CD1c-positive myeloid dendritic cell (primary cell): ENCODE data around the gene COPA.

Experiments used
- DNase-seq: peaks from one replicate; pipeline ENCODE4 v3.0.0-alpha.2; 2016; ENCODE audit errors: extremely low spot score

The COPA gene

DNA sequence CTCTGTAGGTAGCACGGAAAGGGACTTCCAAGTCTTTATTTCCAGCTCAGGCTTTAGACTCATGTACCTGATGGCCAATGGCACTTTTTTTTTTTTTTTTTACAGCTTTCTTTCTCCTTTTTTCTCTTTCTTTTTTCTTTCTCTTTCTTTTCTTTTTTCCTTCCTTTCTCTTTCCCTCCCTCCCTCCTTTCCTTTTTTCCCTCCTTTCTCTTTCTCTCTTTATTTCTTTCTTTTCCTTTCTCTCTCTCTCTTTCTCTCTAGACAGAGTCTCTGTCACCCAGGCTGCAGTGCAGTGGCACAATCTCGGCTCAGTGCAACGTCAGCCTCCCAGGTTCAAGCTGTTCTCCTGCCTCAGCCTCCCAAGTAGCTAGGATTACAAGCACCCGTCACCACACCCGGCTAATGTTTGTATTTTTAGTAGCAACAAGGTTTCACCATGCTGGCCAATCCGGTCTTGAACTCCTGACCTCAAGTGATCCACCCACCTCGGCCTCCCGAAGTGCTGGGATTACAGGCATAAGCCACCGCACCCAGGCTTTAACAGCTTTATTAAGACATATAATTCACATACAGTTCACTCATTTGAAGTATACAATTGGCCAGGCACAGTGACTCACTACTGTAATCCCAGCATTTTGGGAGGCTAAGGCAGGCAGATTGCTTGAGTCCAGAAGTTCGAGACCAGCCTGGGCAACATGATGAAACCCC is 75.6 kb downstream of the COPA start:
- DNase-seq: no peak

DNA sequence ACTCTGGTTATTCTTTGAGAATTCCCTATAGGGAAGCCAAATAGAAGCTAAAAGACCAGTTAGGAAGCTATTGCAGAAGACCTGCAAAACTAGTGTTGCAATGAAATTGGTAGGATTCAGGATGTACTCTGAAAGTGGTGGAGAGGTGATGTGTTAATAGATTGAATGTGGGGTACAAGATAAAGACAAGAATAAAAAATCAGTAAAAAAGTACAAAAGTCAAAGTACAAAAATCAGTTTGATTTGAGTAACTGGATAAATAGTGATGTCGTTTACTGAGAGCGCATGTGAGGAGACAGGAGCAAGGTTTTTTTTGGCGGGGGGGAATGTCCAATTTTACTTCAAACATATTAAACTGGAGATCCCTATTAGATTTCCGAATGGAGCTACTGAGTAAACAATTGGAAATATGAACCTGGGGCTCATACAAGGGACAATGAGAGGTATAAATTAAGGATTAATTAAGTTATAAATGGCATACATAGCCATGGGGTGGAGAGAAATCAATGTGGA is 78.2 kb downstream of the COPA start:
- no peak for DNase-seq

DNA sequence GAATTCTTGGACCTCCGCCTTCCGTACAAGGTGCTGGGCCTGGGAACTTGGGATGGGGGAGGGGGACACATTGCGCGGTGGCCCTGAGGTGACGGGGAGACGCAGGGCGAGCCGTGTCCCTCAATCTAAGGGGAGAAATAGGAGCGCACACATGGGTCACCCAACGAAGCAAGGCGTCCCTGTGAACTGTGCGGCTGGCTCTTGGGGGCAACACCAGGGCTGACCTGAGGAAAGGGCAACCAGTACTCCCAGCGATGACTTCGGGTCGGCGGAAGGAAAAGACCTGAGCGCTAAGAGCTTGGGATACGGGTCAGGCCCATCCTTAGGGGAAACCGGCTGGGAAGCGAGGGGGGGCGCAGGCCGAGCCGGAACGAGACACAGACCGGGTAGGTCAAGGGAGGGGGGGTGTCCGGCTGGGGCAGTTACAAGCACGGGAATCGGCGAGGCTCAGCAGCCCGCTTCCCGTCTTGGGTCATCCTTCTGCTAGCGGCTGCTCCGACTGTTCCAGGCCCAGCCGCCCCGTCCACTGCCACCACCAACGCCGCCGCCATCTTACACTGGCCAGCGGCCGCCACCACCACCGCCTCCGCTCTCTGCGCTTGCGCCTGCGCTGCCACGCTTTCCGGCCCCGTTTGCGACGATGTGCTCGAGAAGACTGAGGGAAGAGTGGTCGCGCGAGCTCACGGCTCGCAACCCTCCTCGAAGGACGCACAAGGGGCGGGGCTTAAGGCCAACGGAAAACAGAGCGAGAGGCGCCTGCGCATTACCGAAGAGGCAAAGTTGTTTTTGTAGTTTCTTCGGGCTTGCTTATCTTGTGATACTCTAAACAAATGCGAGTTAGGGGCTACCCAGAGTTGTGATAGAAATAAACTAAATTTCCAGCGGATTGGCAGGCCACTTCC is 80.9 kb downstream of the COPA start, which contains the start of gene DCAF8:
Gene DCAF8 (minus strand): TSS at position 657 of the 902 bp plus-strand sequence. CDS start 18,541 bp downstream, outside the sequence.
- DNase-seq: peak; percentile 100

DNA sequence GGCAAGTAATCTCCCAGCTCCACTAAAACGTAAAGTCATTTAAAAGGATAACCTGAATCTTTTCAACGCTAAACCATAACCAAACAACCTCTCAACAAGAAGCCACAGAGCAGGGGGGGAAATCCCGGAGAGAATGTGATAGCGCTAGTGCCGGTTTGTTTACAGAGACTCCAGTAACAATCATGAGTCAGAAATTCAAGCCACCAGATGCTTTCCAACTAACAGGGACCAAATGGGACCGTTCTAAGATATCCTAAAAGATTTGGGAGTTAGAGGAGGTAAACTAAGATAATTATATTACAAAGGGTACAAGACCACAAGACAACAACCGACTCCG is 81.5 kb downstream of the COPA start:
- DNase-seq: peak; percentile 65

DNA sequence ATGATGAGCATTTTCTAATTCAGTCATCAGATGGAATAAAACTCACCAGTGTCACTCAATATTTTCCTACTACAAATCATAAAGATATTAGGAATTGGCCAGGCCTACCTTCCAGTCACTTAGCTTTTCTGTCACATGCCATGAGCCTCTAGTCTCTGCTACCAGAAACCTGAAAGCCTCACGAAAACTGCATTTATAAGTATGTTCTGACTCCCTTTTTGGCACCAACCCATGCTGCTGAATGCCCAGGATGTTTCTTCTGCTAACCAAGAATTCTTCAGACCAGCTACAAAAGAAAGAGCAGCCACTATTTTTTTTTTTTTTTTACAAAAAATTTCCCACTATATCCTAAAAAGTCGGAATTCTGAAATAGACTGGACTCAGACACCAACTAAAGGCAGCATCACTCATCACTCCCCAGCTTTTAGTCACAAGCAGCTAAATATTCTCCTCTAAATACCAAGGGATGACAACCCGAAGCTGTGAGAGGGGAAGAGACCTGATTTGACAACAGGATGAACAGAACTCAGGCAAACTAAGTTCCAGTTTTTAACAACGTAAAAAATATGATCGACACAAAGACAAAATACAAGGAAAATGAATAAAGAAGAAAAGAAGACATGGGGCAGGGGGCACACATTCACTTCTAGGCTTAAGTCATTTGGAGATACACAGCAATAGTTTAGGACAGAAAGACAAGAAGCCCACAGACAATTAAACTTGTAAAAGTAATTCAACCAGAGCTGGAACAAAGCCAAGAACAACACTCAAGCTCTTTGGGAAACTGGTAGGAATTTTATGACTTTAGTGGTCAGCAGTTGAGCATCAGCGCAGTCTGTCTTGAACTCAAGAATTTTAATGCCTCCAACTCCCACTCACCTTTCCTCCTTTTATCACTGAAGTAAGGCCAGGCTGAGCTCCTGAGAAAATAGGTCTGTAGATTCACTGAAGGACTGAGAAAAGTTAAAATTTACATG is 82.4 kb downstream of the COPA start:
- DNase-seq: peak; percentile 12

DNA sequence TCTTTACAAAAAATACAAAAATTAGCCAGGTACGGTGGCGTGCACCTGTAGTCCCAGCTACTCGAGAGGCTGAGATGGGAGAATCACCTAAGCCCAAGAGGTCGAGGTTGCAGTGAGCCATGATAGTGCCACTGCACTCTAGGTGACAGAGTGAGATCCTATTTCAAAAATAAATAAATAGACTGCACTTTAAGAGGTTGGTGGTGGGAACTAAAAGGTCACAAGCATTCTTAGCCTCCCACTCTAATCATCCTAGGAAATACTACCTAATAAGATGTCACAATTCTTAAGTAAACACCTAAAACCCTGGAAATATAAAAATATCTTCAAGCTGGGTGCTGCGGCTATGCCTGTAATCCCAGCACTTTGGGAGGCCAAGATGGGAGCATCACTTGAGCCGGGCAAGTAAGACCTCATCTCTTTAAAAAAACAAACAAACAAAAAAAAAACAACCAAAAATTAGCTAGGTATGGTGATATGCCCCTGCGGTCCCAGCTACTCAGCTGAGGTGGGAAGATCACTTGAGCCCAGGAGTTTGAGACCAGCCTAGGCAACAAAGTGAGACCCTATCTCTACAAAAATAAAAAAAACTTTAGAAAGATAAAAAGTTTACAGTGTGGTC is 84.8 kb downstream of the COPA start:
- no peak for DNase-seq

DNA sequence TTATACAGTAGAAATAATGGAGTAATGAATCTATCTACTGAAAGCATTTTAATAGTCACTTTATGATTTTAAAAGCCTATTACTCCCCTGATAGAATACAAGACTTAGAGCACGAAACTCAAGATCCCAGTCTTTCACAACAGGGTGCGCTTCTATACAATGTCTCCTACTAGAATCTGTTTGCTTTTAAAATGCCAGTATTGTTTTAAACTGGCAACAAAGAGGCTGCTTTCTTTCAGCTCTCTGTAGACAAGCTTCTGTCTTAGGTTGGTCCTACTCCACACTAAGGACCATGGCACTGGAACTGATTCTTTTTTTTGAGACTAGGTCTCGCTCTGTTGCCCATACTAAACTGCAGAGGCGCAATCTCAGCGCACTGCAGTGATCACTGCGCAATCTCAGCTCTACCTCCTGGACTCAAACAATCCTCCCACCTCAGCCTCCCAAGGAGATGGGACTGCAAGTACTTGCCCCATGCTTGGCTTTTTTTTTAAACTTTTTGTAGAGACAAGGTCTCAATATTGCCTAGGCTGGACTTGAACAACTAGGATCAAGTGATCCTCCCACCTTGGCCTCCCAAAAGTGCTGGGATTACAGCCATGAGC is 85.5 kb downstream of the COPA start:
- DNase-seq: no peak

DNA sequence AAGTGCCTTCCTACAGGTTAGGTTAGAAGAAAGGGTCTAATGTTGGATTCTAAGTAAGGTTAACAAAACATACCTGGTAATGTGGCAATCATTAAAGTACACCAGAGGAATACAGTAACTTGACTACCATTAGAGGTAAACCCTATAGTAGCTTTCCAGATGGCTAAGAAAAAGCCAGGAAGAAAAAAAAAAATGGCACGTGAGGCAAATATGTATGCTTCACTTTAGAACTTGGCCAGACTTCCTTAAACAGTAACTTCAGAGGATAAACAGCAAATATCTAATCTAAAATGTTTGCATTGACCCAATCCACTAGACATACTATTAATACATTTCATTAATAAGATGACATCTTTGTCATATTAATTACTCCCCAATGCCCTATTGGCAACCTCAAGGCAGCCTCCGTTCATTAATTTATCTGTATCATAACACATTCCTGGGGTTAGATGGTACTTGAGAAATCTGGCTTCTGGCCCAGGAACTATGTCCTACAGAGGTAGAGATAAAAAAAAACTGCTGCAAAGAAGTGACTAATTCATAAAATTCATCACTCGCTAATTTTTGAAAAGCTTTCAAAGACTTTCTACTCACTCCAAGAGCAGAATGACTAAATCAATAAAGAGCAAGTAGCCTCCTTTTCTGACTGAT is 86.5 kb downstream of the COPA start:
- DNase-seq: no peak

DNA sequence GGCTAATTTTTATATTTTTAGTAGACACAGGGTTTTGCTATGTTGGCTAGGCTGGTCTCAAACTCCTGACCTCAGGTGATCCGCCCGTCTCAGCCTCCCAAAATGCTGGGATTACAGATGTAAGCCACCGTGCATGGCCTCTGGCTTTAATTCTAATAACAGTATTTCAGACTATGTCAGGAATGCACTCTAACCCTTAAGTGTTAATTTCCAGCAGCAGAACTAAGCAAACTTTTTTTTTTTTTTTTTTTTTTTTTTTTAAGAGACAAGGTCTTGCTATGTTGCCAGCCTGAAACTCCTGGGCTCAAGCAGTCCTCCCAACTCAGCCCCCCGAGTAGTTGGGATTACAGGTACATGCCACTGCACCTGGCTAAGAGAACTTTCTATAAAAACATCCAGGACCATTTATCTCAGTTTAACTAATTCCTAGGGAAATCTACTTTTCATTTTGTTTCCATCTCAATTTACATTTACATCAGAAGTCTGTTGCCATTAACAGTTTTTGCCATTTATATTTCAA is 87.2 kb downstream of the COPA start:
- no peak for DNase-seq

DNA sequence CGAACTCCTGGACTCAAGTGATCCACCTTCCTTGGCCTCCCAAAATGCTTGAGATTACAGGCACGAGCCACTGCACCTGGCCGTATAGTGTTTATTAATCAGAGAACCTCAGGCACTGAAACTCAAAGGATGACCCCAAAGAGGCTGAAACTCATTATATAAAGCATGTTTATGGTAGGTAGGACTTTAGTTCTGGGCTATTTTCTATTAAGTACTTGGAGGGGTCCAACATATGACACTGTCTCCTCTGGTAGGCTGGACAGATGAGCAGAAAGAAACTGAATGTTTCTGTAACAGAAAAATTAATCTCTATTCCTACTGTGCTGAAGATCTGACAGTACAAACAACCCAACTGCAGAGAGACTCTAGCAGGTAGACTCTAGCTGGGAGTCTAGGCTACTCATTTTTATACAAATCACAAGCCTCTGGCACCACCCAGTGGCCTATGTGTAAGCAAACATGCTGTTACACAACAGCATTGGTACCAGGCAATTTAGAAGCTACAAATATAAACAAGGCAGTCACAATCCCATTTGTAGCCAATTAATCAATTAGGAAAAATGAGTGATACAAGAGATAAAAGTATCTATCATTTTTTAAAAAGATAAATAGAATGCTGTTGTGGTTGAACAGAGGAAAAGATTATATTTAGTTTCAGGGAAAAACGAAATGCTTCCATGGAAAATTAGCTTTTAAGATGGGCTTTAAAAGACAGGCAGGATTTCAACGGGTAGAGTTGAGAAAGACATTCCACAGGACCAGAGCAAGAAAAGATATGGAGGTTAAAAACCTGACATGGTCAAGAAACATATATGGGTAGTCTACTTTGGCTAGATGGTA is 91.1 kb downstream of the COPA start:
- peak; percentile 79 for DNase-seq

DNA sequence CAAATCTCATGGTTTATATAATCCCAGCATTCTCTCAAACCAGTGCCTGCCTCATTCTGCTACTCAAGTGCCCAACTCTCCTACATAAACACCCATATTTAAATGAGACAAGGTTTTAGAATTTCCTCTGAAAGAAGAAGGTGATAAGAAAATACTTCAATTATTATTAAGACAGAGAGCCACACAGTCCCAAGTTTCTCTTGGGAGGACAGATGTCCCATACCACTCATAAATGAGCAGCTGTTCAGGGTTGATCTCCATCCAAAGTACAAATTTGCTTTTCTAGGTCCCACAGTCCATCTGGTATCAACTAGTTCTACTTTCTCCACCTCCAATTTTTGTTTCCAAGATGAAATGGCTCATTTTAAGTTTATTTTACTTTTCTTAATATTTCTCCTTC is 92.0 kb downstream of the COPA start:
- DNase-seq: no peak

DNA sequence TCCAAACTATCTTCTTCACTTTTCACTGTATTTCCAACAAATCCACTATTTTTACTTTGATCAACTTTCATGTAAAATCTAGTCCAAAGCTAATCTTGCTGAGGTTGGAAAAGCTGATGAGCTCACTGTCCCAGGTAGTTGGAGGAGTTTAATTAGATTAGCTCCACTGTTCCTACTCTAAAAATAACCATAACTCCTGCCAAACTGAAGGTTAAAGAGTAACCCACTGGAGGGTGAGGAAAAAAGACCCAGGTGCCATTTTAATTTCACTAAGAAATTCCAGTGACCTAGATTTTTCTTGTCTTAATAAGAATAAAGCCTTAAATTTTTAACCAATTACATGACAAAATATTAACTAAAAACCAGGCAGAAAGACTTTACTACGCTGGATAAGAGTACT is 96.0 kb downstream of the COPA start:
- DNase-seq: no peak

DNA sequence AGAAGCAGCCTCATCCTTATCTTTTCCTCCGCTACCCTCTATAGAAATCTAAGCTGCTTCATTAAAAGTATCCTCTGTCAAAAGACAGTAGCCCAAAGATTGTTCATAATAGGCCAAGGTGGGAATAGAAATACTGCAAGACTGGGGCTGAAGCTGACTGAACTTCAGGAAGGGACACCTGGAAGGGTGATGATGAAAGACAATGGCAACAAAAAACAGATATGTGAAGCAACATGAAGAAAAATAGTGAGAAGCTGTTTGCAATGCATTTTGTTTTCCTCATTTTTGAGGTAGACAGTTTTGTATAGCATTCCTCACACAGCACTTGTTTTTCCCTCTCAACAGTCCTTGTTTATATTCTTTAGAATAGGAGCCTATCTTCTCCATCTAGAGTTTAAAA is 97.6 kb downstream of the COPA start:
- DNase-seq: no peak

DNA sequence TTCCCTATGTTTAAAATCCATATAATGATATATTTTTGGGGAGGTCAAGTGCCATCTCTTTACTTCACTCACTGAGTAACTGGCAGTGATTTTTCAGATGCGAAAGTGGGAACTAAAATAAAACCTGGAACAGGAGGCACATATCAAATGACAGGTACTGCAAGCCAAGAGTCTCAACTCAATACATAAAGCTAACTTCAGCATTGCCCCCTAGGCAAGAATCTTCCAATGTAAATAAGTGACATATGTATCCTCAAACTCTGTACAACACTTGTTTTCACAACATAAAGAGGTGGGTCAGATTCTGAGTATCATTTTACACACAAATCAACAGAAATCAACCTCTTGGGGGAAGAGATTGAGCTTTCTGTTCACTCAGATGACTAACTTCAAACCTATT is 98.8 kb downstream of the COPA start:
- DNase-seq: no peak

DNA sequence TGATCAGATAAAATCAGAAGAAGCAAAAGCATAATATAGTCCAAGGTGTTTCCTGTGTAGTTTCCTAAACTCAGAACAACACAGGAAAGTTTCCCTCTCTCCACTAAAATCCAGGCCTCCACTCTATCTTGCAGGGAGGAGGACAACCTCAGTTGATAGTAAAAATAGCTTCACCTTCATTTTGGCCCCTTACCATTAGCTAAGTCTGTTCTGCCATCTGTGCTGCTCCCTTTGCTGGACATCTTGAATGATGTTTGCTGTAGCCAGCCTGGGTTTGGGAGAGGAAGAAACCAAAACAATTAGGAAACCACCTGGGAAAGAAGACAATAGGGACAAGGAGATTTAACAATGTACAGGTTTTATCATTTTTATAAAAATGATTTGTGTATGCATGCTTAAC is 99.3 kb downstream of the COPA start:
- no peak for DNase-seq

DNA sequence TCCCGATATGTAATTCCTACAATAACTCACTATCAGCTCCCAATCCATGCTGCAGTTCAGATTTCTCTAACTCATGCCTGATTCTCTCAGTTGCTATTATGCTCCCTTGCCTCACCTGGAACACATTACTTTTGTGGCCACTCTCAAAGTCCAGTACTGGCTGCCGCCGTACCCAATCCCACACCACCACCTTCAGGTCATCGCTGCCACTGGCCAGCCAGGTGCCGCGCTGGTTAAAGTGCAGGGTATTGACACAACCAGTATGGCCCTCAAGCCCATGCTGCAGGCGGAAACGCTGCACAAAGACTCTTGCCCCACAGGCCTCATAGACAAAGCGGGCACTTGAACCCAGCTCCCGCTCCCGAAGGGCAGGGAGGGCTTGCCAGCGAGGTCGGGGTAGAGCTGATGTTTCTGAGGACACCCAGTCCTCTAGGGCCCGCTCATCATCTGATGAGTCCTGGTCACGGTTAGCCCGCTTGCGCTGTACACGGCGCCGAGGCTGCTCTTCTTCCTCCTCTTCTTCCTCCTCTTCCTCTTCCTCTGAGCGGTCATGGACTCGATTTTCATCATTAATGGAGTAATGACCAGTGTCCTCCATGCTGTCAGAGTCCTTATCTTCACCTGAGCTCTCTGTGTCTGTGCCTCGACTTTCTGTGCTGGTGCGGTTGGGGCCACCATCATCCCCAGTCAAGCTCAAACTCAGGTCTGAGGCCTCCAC is 103.3 kb downstream of the COPA start:
- no peak for DNase-seq
